Measurements from ENCODE around the gene SH3YL1. TPM values are rescaled to one million over a fixed set of nuclear protein-coding genes. Genes with fewer than 3 reads are reported as not detected.

Gene SH3YL1
- total RNA-seq, 2 donors from 2014 or later = 16.2 to 40.0 TPM

DNA sequence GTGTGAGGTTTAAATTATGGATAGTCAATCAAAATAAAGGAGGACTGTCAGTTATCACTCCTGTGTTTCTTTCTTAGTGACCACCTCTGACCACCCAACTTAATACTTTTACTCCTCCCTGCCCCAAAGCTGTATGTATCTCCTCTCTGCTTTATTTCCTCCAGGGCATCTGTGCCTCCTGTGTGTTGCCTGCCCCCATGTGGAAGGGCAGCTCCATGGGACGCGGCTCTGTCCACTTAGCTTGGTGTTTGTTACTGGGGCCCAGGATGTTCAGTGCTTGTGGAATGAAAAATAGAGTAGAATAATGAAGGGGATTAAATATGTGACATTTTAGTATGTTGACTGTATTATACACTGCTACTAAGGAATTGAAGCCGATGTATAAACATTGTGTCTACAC is 10.7 kb upstream of the SH3YL1 start:
- Mint-ChIP-seq H3K4me3 (no peak overlapping the region), H3K36me3 (ENCODE audit: low read depth) (peaks cover 100% of the 10 kb centered on the region)

GRCh38 chr2:273333-273732 is 9.5 kb upstream of the SH3YL1 start:
- Mint-ChIP-seq H3K27ac (no peak overlapping the region), H3K9me3 (no peaks in the 10 kb centered on the region), H3K27me3 (no peaks in the 10 kb centered on the region), H3K36me3 (ENCODE audit: low read depth) (peaks cover 97% of the 10 kb centered on the region), H3K4me3 (no peak overlapping the region), H3K4me1 (peaks cover 25% of the 10 kb centered on the region)
- no peak for ATAC-seq (replicated peaks)

More for the DNA sequence above, 10.7 kb upstream of the SH3YL1 start:
- no peak for ATAC-seq (replicated peaks)
- Mint-ChIP-seq H3K27ac (no peak overlapping the region), H3K9me3 (no peaks in the 10 kb centered on the region), H3K27me3 (no peaks in the 10 kb centered on the region), H3K4me1 (peaks cover 23% of the 10 kb centered on the region)

DNA sequence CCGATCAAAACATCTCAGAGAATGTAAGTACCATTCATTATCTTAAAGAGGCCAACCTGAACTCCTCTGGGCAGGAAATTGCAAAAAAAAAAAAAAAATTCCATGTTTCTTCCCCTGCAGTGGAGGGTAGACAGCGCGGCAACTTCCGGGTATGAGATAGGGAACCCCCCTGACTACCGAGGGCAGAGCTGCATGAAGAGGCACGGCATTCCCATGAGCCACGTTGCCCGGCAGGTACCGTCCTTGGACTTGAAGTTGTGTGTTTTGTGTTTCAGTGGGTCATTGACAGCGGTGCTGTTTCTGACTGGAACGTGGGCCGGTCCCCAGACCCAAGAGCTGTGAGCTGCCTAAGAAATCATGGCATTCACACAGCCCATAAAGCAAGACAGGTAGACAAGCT is 8.1 kb upstream of the SH3YL1 start:
- no peaks in the 10 kb centered on the region for H3K27me3 Mint-ChIP-seq
- peaks cover 91% of the 10 kb centered on the region for H3K36me3 Mint-ChIP-seq (ENCODE audit: low read depth)
- peaks cover 32% of the 10 kb centered on the region for H3K4me1 Mint-ChIP-seq
- H3K9me3 Mint-ChIP-seq = no peaks in the 10 kb centered on the region
- no peak overlapping the region for H3K27ac Mint-ChIP-seq
- ATAC-seq (replicated peaks) = no peak
- H3K4me3 Mint-ChIP-seq = no peak overlapping the region

GRCh38 chr2:270861-271260 is 7.0 kb upstream of the SH3YL1 start:
- Mint-ChIP-seq H3K36me3 (ENCODE audit: low read depth) (peaks cover 87% of the 10 kb centered on the region), H3K9me3 (no peaks in the 10 kb centered on the region), H3K4me1 (peaks cover 39% of the 10 kb centered on the region), H3K27ac (no peak overlapping the region), H3K27me3 (no peaks in the 10 kb centered on the region), H3K4me3 (no peak overlapping the region)
- ATAC-seq (replicated peaks) = no peak

- peak overlapping the region; percentile 31 for H3K27ac Mint-ChIP-seq
- no peak for ATAC-seq (replicated peaks)
- peaks cover 36% of the 10 kb centered on the region for H3K4me1 Mint-ChIP-seq
- H3K9me3 Mint-ChIP-seq = no peaks in the 10 kb centered on the region
- H3K36me3 Mint-ChIP-seq (ENCODE audit: low read depth) = peaks cover 78% of the 10 kb centered on the region
- H3K4me3 Mint-ChIP-seq = no peak overlapping the region
- no peaks in the 10 kb centered on the region for H3K27me3 Mint-ChIP-seq
Observed at GRCh38 chr2:269356-270030, 5.7 kb upstream of the SH3YL1 start.

GRCh38 chr2:268323-268722 is 4.5 kb upstream of the SH3YL1 start:
- no peak overlapping the region for H3K4me3 Mint-ChIP-seq
- peaks cover 67% of the 10 kb centered on the region for H3K36me3 Mint-ChIP-seq (ENCODE audit: low read depth)
- no peak overlapping the region for H3K27ac Mint-ChIP-seq
- peaks cover 34% of the 10 kb centered on the region for H3K4me1 Mint-ChIP-seq
- no peaks in the 10 kb centered on the region for H3K9me3 Mint-ChIP-seq
- ATAC-seq (replicated peaks) = no peak
- no peaks in the 10 kb centered on the region for H3K27me3 Mint-ChIP-seq

- Mint-ChIP-seq H3K4me1 (peaks cover 19% of the 10 kb centered on the region), H3K27me3 (no peaks in the 10 kb centered on the region), H3K36me3 (ENCODE audit: low read depth) (peaks cover 31% of the 10 kb centered on the region), H3K4me3 (peak within 1 kb of the TSS; percentile 86), H3K27ac (peak within 1 kb of the TSS; percentile 87), H3K9me3 (no peaks in the 10 kb centered on the region)
- peak; percentile 90 for ATAC-seq (replicated peaks)
Observed at GRCh38 chr2:264493-265468, 949 bp upstream of the SH3YL1 start, which contains the start of gene ACP1. TSS of gene ACP1 (plus strand) at chr2:264947. CDS start at chr2:264965, 18 bp downstream.

DNA sequence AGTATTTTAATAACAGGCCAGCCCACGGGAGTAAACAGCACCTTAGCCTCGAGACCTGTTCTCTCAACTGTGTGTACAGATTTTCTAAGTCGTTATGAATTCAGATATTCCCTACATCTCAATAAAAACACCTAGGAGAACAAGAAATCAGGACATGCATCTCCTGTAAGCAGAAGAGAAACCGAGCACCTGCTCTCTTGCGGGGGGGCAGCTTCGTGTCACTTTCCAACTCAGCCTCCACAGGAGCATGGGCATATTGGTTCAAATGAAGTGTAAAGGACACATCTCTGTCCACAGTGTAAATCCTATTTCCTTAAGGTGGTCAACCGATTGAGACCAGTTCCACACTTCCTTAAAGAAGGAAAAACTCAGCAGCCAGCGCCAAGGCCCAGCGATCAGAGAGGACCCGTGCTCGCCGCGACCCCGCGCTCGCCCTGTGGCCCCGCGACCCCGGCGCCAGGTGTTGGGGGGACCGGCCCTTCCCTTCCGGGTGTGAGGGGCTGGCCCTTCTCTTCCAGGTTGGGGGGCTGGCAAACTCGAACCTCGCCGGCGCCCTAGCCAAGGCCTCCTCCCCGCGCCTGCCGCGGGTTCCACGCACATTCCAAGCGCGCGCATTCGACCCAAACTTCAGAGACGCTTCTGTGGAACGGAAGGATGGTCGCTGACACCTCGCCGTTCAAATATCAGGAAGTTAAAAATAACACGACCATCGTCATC is 652 bp downstream of the SH3YL1 start:
- no peaks in the 10 kb centered on the region for H3K27me3 Mint-ChIP-seq
- peak overlapping the region; percentile 86 for H3K4me3 Mint-ChIP-seq
- H3K9me3 Mint-ChIP-seq = no peaks in the 10 kb centered on the region
- H3K36me3 Mint-ChIP-seq (ENCODE audit: low read depth) = peaks cover 20% of the 10 kb centered on the region
- H3K27ac Mint-ChIP-seq = no peak overlapping the region
- peaks cover 13% of the 10 kb centered on the region for H3K4me1 Mint-ChIP-seq
- no peak for ATAC-seq (replicated peaks)

DNA sequence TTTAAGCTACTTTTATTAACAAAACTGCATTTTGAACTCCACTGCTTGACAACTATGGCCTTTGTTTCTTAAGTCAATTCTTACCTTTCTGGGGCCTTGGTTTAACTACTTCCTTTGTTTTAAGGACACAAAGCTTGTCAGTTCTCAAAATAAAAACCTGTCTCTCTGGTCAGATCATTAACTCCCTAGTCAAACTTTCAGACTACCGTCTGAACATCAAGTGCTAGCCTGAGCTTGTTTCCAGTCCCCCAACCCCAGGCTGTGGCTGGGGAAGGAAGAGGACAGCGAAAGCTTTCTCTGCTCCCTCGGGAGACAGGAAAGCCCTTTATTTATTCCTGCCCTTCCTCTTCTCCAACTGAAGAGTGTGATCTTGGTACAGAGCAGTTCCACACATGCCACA is 1.7 kb downstream of the SH3YL1 start:
- no peak for ATAC-seq (replicated peaks)
- Mint-ChIP-seq H3K36me3 (ENCODE audit: low read depth) (peaks cover 13% of the 10 kb centered on the region), H3K27me3 (no peaks in the 10 kb centered on the region), H3K4me3 (peak overlapping the region; percentile 20), H3K9me3 (peaks cover 4% of the 10 kb centered on the region), H3K4me1 (peaks cover 8% of the 10 kb centered on the region), H3K27ac (no peak overlapping the region)

GRCh38 chr2:260507-261161 is 3.2 kb downstream of the SH3YL1 start:
- no peak overlapping the region for H3K27ac Mint-ChIP-seq
- H3K4me3 Mint-ChIP-seq = no peak overlapping the region
- H3K9me3 Mint-ChIP-seq = peaks cover 4% of the 10 kb centered on the region
- ATAC-seq (replicated peaks) = no peak
- no peaks in the 10 kb centered on the region for H3K27me3 Mint-ChIP-seq
- peaks cover 5% of the 10 kb centered on the region for H3K36me3 Mint-ChIP-seq (ENCODE audit: low read depth)
- no peaks in the 10 kb centered on the region for H3K4me1 Mint-ChIP-seq

GRCh38 chr2:259789-260331 is 4.0 kb downstream of the SH3YL1 start:
- no peaks in the 10 kb centered on the region for H3K27me3 Mint-ChIP-seq
- ATAC-seq (replicated peaks) = no peak

GRCh38 chr2:258933-259332 is 4.9 kb downstream of the SH3YL1 start:
- Mint-ChIP-seq H3K27me3 (no peaks in the 10 kb centered on the region), H3K4me1 (no peaks in the 10 kb centered on the region), H3K27ac (no peak overlapping the region), H3K9me3 (peaks cover 4% of the 10 kb centered on the region), H3K36me3 (ENCODE audit: low read depth) (no peaks in the 10 kb centered on the region), H3K4me3 (no peak overlapping the region)
- ATAC-seq (replicated peaks) = no peak

More at GRCh38 chr2:259789-260331, 4.0 kb downstream of the SH3YL1 start:
- Mint-ChIP-seq H3K4me3 (no peak overlapping the region), H3K4me1 (no peaks in the 10 kb centered on the region), H3K27ac (no peak overlapping the region), H3K36me3 (ENCODE audit: low read depth) (peaks cover 4% of the 10 kb centered on the region), H3K9me3 (peaks cover 4% of the 10 kb centered on the region)

- Mint-ChIP-seq H3K9me3 (peaks cover 4% of the 10 kb centered on the region), H3K36me3 (ENCODE audit: low read depth) (no peaks in the 10 kb centered on the region), H3K27ac (no peak overlapping the region)
Observed at GRCh38 chr2:257842-258241, 6.0 kb downstream of the SH3YL1 start.

DNA sequence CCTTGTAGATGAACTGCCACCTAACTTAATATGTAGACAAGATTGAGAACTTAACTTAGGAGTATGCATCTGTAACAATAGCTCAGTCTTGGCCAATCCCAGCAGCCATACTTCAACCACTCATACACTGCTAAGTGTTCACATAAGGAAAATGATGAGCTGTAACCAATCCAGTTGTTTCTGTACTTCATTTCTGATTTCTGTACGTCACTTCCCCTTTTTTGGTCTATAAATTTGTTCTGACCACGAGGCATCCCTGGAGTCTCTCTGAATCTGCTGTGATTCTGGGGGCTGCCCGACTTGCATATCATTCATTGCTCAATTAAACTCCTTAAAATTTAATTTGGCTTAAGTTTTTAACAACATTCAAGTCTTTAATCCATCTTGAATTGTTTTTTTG is 6.4 kb downstream of the SH3YL1 start:
- Mint-ChIP-seq H3K27ac (no peak overlapping the region), H3K4me3 (no peak overlapping the region), H3K9me3 (peaks cover 4% of the 10 kb centered on the region), H3K4me1 (no peaks in the 10 kb centered on the region), H3K27me3 (no peaks in the 10 kb centered on the region), H3K36me3 (ENCODE audit: low read depth) (no peaks in the 10 kb centered on the region)
- ATAC-seq (replicated peaks) = no peak

More at GRCh38 chr2:257842-258241, 6.0 kb downstream of the SH3YL1 start:
- no peaks in the 10 kb centered on the region for H3K27me3 Mint-ChIP-seq
- no peak for ATAC-seq (replicated peaks)
- H3K4me1 Mint-ChIP-seq = no peaks in the 10 kb centered on the region
- H3K4me3 Mint-ChIP-seq = no peak overlapping the region

Data from activated T-helper 17 cell treated with anti-CD3 and anti-CD28 coated beads, Interleukin-2, amount 50 U/mL, for 72 hours (primary cell).